ENCODE results near the gene IGHMBP2.

DNA sequence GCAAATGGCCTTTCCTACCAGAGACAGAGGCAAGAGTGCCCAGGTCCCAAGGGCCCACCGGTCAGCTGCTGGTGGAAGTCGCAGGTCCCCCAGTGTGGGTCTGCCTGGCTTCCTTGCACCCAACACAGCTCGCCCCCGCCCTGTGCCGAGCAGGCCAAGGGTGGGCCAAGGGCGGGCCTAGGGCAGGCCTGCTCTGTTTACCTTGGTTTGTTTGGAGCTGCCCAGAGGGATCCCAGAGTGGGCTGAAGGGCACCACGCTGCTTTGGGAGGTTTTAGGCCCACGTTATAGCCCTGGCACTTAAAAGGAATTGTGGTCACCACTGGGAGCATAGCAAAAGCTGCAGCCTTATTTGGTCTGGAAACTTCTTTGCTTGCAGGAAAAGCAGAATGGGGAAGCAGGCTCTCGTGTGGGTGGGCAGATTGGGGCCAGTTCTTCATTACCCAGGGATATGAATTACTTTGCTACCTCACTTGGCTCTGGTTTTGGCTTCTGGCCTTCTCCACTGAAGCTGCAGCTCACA lies 39.1 kb downstream of the IGHMBP2 start:
- TF ChIP-seq FOSL1 (IDR thresholded peaks at IDR 0.05; ENCODE audit: low read depth) (no peak), EZH2 (IDR thresholded peaks at IDR 0.05) (no peak), POLR2A (IDR thresholded peaks at IDR 0.05; ENCODE audit: borderline replicate concordance, extremely low read depth, insufficient read depth, insufficient read length) (no peak), EGR1 (IDR thresholded peaks at IDR 0.05; ENCODE audit: low read depth) (no peak), POLR2AphosphoS5 (IDR thresholded peaks at IDR 0.05; ENCODE audit: low read depth, low read length) (no peak), JUND (IDR thresholded peaks at IDR 0.05) (no peak), CBX3 (IDR thresholded peaks at IDR 0.05; ENCODE audit: low read depth) (no peak), RAD21 (IDR thresholded peaks at IDR 0.05; ENCODE audit: low read depth) (no peak), ZNF274 (IDR thresholded peaks at IDR 0.05; ENCODE audit: low read depth, low read length) (no peak)
- TF ChIP-seq, protein P1, sequence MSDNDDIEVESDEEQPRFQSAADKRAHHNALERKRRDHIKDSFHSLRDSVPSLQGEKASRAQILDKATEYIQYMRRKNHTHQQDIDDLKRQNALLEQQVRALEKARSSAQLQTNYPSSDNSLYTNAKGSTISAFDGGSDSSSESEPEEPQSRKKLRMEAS (IDR thresholded peaks at IDR 0.05), result no peak
- TF ChIP-seq, protein P2, sequence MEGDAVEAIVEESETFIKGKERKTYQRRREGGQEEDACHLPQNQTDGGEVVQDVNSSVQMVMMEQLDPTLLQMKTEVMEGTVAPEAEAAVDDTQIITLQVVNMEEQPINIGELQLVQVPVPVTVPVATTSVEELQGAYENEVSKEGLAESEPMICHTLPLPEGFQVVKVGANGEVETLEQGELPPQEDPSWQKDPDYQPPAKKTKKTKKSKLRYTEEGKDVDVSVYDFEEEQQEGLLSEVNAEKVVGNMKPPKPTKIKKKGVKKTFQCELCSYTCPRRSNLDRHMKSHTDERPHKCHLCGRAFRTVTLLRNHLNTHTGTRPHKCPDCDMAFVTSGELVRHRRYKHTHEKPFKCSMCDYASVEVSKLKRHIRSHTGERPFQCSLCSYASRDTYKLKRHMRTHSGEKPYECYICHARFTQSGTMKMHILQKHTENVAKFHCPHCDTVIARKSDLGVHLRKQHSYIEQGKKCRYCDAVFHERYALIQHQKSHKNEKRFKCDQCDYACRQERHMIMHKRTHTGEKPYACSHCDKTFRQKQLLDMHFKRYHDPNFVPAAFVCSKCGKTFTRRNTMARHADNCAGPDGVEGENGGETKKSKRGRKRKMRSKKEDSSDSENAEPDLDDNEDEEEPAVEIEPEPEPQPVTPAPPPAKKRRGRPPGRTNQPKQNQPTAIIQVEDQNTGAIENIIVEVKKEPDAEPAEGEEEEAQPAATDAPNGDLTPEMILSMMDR (IDR thresholded peaks at IDR 0.05 in 2 of 3, conservative IDR thresholded peaks at IDR 0.05 in 1 of 3; ENCODE audit: borderline replicate concordance in 1 of 3, insufficient read depth in 1 of 3, low read depth in 2 of 3, low read length in 2 of 3), result no peak
- TF ChIP-seq, protein P3, sequence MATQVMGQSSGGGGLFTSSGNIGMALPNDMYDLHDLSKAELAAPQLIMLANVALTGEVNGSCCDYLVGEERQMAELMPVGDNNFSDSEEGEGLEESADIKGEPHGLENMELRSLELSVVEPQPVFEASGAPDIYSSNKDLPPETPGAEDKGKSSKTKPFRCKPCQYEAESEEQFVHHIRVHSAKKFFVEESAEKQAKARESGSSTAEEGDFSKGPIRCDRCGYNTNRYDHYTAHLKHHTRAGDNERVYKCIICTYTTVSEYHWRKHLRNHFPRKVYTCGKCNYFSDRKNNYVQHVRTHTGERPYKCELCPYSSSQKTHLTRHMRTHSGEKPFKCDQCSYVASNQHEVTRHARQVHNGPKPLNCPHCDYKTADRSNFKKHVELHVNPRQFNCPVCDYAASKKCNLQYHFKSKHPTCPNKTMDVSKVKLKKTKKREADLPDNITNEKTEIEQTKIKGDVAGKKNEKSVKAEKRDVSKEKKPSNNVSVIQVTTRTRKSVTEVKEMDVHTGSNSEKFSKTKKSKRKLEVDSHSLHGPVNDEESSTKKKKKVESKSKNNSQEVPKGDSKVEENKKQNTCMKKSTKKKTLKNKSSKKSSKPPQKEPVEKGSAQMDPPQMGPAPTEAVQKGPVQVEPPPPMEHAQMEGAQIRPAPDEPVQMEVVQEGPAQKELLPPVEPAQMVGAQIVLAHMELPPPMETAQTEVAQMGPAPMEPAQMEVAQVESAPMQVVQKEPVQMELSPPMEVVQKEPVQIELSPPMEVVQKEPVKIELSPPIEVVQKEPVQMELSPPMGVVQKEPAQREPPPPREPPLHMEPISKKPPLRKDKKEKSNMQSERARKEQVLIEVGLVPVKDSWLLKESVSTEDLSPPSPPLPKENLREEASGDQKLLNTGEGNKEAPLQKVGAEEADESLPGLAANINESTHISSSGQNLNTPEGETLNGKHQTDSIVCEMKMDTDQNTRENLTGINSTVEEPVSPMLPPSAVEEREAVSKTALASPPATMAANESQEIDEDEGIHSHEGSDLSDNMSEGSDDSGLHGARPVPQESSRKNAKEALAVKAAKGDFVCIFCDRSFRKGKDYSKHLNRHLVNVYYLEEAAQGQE (IDR thresholded peaks at IDR 0.05; ENCODE audit: low read depth), result no peak

Measured in HCT116 (cell line).